MV-4-11 (cell line): ENCODE results near the gene ANKH.
A peak's percentile ranks its signal among the peaks of the same experiment; 100 is the strongest.
"Not testable (repeated sequence)": the region's sequence is repeated elsewhere in the genome, so short reads cannot be mapped to it uniquely, and the experiment has no call there.

Experiments used
- DNase-seq: peaks from one replicate; lab custom pipeline; 2025; lab: John Stamatoyannopoulos, UW

The ANKH gene

DNA sequence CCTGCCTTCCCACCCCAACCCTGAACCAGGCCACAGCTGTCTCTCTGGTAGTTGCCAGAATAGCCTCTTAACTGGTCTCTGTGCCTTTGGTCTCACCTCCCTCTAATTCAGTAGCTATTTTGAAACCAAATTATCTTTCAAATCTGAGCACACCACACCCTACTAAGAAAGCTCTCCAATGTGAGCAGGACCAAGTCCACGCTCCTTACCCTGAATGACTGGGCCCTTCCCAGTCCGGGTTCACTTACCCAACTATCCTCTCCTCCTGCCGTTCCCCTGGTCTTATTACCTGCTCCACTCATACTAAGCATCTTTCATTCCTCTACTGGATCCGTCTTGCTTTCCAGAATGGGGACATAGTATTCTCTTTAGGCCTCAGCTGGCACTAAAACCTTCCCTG lies 16.8 kb downstream of the ANKH start:
- no peak for DNase-seq

GRCh38 chr5:14853685-14854084 lies 17.9 kb downstream of the ANKH start:
- DNase-seq: no peak

DNA sequence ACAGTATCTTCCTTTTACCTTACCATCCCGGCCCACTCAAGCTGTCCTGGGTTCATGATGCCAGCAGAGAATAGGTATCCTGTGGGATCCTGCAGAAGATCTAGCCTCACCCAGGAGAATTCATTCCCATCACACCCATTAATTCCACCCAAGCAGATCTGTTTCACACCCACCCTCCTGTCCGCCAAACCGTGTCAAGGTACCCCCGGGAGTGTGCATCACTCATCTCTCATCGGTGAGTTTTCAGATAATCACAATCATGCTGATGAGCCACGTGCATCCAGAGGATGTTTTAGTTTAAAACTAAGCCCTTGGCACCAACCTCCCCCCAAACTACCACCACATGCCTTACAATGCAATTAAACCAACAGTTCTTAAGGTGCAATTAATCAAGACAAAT lies 18.8 kb downstream of the ANKH start:
- no peak for DNase-seq

DNA sequence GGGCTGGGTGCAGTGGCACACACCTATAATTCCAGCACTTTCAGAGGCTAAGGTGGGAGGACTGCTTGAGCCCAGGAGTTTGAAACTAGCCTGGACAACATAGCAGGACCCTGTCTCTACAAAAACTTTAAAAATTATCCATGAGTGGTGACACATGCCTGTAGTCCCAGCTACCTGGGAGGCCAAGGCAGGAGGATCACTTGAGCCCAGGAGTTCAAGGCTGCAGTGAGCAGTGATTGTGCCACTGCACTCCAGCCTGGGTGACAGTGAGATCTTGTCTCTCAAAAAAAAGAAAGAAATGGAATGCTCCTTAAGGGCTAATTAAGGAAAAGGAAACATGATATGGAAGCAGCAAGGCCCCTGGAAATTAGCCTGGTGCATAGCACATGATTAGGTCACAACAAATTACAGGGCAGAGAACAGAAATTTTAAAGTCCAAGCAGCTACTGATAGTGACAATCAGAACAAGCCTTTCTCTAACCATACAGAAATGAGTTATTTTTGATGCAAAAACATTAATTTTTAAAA lies 19.5 kb downstream of the ANKH start:
- no peak for DNase-seq

DNA sequence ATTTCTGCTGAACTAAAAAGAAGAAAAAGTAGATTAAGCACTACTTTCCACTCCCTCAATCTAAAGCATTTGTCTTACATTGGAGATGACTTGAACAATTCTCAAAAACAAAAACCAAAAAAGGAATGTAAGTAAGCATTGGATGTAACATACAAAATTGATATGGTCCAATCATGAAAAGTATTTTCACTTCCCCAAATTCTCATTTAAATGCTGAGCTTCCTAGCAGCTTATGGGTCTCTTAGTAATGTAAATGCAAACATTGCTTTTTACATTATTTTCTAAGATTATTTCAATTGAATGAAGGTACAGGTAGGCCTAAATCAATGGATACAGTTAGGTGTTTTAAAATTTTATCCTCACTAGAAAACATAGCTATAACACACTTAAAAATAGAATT lies 20.0 kb downstream of the ANKH start:
- DNase-seq: peak; percentile 33

DNA sequence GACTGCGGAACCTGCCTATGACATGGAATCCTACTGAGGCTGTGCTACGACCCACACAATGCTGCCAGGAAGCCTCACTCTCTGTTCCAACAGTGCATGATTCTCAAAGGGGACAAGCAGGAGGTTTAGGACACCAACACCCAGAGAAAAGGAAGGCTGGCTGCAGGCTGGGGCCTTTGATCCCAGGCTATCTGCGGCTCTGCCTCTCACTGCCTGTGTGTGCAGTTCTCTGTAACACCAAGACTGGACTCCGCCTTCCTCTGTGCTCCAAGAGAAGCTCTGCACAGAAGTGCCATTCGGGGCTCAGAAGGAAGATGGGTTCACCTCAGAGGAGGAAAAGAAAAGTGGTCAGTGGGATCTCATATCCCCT lies 20.5 kb downstream of the ANKH start:
- DNase-seq: no peak

DNA sequence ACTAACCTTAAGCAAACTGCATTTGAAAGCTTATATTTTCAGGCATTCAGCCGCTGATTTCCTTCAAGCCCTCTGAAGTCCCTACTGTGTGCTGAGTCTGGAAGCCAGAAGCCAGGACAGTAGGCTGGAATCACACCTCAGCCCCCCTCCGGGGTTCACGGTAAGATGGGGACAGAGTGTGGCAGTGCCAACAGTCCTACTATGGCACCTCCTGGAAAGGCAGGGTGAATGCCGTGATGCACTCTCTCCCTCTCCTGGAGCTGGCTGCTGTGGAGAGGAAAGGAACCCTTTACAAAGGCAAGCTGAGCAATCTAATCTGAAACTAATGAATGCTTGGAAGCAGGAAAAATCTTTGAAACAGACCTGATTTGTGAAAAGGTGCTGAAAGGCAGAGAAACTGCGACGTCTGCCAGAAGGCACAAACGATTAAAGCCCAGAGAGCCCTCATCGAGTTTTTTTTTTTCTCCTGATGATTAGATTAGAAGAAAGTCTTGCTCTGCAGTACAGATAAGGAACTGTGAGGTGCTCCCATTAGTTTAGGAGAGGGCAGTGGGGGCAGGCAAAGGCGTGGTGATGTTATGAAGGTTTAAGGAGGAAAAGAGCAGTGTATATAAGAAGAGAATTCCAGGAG lies 21.0 kb downstream of the ANKH start:
- DNase-seq: no peak

- DNase-seq: no peak
These were observed 21.9 kb downstream of the ANKH start for GRCh38 chr5:14849516-14850294.

DNA sequence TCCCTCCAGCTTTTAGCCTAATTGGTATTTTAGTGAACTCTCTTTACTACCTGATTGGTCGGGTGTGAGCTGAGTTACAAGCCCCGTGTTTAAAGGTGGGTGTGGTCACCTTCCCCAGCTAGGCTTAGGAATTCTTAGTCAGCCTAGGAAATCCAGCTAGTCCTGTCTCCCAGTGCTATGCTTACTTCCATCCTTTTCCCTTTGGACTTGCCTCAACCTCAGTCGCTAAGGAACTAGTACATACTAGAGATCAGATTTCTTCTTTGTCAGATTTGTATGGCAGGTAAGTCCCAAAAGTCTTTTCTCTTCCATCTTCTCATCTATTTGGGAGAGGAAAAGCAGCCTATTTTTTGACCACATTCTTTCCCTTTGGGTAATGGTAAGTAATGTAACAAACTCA lies 22.6 kb downstream of the ANKH start:
- not testable (repeated sequence) for DNase-seq

DNA sequence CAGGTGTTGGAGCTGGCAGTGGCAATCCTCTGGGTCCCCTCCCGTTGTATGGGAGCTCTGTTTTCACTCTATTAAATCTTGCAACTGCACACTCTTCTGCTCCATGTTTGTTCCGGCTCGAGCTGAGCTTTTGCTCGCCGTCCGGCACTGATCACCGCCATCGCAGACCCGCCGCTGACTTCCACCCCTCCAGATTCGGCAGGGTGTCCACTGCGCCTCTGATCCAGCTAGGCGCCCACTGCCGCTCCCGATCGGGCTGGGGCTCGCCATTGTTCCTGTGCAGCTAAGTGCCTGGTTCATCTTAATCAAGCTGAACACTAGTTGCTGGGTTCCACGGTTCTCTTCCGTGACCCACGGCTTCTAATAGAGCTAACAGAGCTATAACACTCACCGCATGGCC lies 23.2 kb downstream of the ANKH start:
- no peak for DNase-seq

DNA sequence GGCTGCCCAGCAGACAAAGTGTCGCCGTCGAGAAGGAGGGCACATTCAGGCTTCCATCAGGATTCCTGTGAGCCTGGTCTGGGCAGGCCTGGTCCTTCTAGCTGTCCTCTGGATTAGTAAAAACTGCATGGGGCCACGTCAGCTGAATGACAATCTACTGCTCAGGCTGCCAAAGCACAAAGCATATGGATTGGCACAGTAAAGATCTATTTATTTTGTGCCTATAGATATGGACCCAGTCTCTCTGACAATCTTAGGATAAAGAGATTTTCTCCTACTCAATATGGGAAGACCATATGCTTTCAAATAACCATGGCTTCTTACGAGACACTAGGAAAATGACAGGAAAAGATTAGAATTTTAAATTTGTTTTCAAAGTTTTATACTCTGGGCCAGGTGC lies 24.1 kb downstream of the ANKH start:
- no peak for DNase-seq

- DNase-seq: no peak
These were observed 29.5 kb downstream of the ANKH start for GRCh38 chr5:14842117-14842516.

DNA sequence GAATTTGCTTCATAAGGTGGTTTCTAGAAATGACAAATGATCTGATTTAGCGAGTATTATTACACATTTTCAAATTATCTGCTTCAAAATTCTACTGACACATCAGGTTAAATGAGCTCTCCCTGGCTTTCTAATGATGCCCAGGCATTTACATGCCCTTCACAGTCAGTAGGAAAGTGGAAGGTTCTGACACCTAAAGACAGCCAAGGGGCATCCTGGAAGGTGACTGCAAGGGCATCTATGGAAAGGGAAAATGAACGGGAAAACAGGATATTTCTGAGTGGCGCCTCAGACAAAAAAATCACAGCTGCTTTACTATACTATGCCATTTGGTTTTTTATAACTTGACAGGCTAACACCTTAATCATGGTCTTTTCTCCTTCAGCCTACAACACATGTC lies 31.0 kb downstream of the ANKH start:
- no peak for DNase-seq

GRCh38 chr5:14838396-14839319 lies 32.9 kb downstream of the ANKH start:
- DNase-seq: no peak

DNA sequence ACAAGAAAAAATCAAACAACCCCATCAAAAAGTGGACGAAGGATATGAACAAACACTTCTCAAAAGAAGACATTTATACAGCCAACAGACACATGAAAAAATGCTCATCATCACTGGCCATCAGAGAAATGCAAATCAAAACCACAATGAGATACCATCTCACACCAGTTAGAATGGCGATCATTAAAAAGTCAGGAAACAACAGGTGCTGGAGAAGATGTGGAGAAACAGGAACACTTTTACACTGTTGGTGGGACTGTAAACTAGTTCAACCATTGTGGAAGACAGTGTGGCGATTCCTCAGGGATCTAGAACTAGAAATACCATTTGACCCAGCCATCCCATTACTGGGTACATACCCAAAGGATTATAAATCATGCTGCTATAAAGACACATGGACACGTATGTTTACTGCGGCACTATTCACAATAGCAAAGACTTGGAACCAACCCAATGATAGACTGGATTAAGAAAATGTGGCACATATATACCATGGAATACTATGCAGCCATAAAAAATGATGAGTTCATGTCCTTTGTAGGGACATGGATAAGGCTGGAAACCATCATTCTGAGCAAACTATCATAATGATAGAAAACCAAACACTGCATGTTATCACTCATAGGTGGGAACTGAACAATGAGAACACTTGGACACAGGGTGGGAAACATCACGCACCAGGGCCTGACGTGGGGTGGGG lies 34.0 kb downstream of the ANKH start:
- not testable (repeated sequence) for DNase-seq

DNA sequence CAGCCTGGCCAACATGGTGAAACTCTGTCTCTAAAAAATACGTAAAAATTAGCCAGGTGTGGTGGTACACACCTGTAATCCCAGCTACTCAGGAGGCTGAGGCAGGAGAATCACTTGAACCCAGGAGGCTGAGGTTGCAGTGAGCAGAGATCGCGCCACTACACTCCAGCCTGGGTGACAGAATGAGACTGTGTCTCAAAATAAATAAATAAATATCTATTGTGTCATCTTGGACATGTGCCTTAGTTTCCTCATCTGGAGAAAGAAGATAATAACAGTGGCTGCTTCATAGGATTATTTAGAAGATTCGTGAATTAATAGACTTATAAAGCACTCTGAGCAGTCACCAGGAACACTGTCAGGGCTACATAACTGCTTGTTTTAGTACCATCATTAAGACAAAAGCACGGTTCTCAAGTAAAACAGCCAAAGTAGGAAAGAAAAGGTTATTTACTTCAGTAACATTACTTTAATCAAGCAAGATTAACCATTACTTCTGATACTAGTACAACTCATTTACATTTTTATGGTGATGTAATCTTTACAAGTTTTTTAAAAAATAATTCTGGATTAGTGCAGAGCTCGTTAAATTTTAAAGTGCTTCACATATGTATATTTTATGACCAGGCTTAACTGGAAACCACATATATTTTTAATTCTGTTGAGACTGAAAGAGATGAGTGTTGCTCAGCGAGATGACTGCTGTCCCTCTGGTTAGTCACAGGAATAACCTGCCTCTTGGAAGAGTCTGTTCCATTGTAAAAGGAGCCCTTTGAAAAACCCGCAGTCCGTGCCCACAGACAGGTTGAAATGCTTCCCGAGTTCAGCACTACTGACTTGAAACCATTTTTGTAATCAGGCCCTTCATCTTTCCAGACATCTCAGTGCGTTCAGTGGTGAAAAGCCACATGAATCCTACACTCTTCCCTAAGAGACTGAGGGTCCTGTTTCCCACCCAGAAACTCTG lies 36.7 kb downstream of the ANKH start:
- no peak for DNase-seq

DNA sequence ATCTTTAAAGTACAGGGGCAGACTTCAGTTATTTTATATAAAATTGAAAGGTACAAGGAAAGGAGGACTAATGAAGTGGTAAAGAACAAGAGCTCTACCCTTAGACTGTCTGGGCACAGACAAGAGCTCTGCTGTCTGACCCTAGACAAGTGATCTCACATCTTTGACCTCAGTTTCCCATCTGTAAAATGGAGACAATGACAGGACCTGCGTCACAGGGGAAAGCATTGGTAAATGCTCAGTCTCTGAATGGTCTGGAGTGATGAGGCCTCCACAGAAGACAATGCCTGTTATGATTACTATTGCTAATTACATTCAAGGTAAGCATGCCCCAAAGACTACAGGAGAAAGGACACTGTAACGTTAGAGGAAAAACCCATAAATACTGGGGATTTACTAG lies 37.5 kb downstream of the ANKH start:
- no peak for DNase-seq

DNA sequence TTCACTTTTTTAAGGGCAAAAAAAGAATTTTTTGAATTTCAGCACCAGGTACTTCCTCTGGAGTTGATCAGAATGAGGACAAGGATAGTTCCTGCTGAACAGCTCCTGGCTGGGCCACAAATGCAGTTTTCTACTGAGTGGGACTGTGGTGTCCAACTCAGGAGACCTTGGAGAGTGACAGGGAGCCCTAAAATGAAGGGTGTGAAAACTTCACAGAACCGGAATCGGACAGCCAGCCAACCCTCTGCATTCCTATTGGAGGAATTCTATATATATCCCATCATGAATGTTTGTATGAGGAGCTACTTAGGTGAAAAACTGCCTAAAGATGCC lies 40.6 kb downstream of the ANKH start:
- DNase-seq: no peak

- no peak for DNase-seq
These were observed 41.2 kb downstream of the ANKH start for GRCh38 chr5:14830210-14831005.

- no peak for DNase-seq
These were observed 42.2 kb downstream of the ANKH start for GRCh38 chr5:14829396-14829795.
